OCI-M2 (cell line): Measurements from ENCODE around the gene FGD4.

Source experiments
- DNase-seq: peaks from one replicate; lab custom pipeline; 2025; ENCODE audit not compliant: unreplicated experiment; lab: John Stamatoyannopoulos, UW

Gene FGD4

GRCh38 chr12:32666018-32666417 is 266.7 kb downstream of the FGD4 start:
- DNase-seq: no peak

GRCh38 chr12:32669584-32669983 is 270.2 kb downstream of the FGD4 start:
- no peak for DNase-seq

- no peak for DNase-seq
Observed at GRCh38 chr12:32671930-32672780, 272.8 kb downstream of the FGD4 start.

- DNase-seq: peak; percentile 58
Observed at GRCh38 chr12:32679091-32679919, 279.9 kb downstream of the FGD4 start, which contains the start of gene DNM1L. DNM1L (plus strand) TSS chr12:32679301; CDS start chr12:32679364, 63 bp downstream.

GRCh38 chr12:32679920-32680237 is 280.5 kb downstream of the FGD4 start:
- no peak for DNase-seq

GRCh38 chr12:32680787-32681186 is 281.4 kb downstream of the FGD4 start:
- DNase-seq: no peak

- DNase-seq: no peak
Observed at GRCh38 chr12:32681272-32681671, 281.9 kb downstream of the FGD4 start.

- no peak for DNase-seq
Observed at GRCh38 chr12:32686340-32686739, 287.0 kb downstream of the FGD4 start.

GRCh38 chr12:32688786-32689185 is 289.4 kb downstream of the FGD4 start:
- DNase-seq: no peak

- DNase-seq: no peak
Observed at GRCh38 chr12:32690927-32691326, 291.6 kb downstream of the FGD4 start.

GRCh38 chr12:32692358-32692757 is 293.0 kb downstream of the FGD4 start:
- no peak for DNase-seq

GRCh38 chr12:32693036-32693435 is 293.7 kb downstream of the FGD4 start:
- no peak for DNase-seq
